Stimulated activated CD4-positive, alpha-beta T cell treated with anti-CD3 and anti-CD28 coated beads, Interleukin-1b, Interleukin-23, amount 100 ng/mL, for 24 hours (primary cell): ENCODE measurements around the gene ADAT1.

Experiments
- DNase-seq, 4 experiments: peaks; one replicate each; pipeline ENCODE4 v3.0.0-alpha.2; 2020; ENCODE audit warnings: low read depth in 4 of 4, low spot score in 1 of 4

The ADAT1 gene, protein sequence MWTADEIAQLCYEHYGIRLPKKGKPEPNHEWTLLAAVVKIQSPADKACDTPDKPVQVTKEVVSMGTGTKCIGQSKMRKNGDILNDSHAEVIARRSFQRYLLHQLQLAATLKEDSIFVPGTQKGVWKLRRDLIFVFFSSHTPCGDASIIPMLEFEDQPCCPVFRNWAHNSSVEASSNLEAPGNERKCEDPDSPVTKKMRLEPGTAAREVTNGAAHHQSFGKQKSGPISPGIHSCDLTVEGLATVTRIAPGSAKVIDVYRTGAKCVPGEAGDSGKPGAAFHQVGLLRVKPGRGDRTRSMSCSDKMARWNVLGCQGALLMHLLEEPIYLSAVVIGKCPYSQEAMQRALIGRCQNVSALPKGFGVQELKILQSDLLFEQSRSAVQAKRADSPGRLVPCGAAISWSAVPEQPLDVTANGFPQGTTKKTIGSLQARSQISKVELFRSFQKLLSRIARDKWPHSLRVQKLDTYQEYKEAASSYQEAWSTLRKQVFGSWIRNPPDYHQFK

DNA sequence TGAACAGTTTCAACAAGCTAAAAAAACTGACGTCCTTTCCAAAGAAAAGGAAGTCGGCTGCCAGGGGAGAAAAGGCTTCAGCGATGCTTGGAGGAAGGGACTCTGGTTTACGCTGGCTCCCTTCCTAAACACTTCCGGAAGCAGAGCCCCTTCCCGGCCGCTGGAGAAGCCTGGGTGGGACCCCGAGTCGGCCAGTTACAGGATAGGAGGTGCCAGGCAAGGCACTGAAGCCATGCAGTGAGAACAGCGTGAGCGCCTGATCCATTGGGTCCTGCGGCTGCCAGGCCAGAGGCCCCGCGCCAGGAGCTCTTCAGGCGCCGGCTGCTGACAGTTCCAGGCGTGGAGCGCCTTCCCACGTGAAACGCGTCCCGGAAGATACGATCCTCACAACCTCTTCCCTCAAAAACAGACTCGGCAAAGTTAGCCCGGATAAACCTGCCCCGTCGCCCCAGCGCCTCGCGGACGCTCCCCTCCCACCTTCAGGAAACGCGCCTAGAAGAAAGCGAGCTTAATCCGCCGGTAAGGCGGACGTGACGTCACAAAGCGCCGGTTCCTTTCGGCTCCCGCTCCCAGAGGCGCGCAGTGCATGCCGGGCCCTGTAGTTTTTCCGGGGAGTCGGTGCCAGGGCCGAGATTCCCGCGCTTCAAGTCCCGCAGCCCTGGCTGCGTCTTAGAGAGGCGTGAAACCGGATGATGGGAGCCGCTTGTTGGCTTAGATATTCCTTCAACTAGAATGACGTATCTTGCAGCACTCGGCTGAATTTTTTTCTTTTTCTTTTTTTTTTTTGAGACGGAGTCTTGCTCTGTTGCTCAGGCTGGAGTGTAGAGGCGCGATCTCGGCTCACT lies at the start of gene ADAT1:
ADAT1 (minus strand) TSS at position 521 of the 845 bp plus-strand sequence. CDS start 2,482 bp downstream, outside the sequence.
- peak; percentile 89 to 97 (median 96) for DNase-seq

DNA sequence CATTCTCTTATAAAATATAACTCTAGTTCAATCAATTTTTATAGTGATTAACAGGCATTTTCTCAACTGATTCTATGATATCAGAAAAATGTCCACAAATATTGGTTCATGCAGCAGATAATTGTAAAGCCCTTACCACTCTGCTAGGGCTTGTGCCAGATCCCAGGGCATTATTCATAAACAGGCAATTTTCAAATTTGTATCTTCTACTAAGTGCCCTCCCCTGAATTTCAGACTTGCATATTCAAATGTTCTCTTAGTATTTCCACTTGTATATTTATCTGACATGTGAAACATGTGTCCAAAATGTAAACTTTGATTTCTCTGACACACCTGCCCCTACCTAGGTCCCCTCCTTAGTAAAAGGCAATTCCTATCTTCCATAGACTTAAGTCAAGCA lies 44.4 kb upstream of the ADAT1 start:
- DNase-seq: no peak

DNA sequence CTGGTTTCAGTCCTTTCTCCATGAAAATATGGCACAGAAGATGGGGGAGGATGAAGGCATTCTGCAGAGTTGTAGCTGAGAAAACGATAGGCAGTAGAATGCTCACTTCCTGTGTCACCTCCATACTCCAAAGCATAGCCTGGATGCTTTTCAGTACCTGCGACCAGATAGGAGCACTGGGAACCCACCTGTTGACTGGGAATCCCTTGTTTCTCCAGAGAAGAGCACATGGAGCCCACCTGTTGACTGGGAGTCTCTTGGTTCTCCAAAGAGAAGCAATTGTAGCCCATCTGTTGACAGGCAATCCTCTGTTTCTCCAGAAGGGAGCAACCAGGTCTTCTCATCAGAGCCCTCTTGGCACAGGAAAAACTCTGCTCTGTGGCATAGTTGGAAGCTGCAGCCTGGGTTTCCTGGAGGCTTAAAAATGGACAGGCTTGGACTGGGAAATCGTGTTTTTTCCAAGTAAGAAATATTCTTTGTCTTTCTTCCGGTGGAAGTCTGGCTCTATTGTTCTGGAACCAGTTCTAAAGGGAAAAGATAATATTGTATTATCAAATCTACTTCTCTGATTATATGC lies 37.7 kb upstream of the ADAT1 start:
- no peak for DNase-seq

DNA sequence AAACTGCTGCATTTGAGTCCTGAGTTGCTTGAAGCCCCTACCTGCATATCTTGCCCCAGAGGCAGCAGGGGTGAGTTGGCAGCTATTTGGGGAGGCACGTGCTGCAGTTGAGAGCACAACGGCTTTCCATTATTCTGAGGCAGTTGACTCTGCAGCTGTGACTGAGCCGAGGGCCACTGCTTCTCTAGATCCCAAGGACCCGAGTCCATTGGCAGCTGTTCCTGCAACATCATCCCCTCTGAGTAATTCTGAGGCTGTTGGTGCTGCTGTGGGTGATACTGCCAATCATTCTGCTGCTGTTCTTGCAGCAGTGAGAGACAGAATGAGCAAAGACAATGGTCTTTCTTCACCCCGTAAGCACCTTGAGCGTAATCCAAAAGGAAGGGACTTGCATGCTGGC lies 37.2 kb upstream of the ADAT1 start:
- DNase-seq: no peak

DNA sequence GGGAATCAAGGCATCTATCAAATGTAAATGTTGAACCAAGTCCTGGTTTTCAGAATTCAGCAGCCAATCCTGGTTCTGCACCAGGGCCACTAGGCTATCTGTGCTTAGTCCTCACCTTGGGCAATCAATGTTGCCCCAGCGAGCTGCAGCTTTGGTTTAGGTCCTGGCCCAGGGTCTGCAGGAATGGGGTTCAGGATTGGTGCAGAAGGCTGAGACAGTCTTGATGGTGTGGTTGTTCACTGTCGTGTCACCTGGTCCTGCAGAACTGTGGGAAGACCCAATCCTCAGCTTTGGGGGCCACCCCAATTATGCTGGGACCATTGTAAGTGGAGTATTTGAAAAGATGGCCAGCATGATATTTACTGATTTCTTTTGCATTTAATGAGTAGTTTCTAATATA lies 35.1 kb upstream of the ADAT1 start:
- DNase-seq: no peak

DNA sequence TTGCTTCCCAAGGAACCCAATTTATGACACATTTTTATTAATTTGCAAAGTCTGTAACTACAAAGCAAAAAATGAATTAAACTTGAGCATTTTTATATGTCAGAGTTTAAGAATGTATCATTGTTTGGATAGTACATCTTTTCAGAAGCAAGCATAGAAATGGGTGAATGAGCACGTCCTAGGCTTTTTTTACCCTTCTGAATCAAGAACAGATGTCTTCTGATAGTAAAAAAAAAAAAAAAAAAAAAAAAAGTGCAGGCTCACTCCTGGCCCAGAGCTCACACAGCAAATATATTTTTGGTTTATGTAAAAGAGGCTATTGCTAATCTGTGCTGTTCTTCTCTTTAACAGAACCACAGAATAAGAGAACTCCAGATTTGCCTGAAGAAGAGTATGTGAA lies 30.8 kb upstream of the ADAT1 start:
- no peak for DNase-seq

DNA sequence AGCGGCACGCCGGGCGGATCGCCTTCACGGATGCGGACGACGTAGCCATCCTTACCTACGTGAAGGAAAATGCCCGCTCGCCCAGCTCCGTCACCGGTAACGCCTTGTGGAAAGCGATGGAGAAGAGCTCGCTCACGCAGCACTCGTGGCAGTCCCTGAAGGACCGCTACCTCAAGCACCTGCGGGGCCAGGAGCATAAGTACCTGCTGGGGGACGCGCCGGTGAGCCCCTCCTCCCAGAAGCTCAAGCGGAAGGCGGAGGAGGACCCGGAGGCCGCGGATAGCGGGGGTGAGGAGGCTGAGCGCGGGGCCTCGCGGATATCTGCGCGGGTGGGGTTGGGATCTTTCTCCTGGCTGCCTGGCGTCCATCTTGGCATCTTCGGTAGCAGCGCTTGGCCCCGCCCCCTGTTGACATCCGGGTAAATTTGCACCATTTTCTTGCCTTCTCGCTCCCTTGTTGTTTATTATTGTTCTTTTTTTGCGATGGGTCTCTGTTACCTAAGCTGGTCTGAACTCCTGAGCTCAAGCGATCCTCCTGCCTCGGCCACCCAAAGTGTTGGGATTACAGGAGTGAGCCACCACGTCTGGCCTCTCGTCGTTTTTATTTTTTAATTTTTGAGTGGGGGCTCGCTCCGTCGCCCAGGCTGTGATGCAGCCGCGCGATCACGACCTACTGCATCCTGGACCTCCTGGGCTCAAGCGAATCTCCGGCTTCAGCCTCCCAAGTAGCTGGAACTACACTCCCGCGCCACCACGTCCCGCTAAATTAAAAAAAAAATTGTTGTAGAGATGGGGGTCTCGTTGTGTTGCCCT lies 25.4 kb upstream of the ADAT1 start:
- peak; percentile 72 to 82 (median 78) for DNase-seq

DNA sequence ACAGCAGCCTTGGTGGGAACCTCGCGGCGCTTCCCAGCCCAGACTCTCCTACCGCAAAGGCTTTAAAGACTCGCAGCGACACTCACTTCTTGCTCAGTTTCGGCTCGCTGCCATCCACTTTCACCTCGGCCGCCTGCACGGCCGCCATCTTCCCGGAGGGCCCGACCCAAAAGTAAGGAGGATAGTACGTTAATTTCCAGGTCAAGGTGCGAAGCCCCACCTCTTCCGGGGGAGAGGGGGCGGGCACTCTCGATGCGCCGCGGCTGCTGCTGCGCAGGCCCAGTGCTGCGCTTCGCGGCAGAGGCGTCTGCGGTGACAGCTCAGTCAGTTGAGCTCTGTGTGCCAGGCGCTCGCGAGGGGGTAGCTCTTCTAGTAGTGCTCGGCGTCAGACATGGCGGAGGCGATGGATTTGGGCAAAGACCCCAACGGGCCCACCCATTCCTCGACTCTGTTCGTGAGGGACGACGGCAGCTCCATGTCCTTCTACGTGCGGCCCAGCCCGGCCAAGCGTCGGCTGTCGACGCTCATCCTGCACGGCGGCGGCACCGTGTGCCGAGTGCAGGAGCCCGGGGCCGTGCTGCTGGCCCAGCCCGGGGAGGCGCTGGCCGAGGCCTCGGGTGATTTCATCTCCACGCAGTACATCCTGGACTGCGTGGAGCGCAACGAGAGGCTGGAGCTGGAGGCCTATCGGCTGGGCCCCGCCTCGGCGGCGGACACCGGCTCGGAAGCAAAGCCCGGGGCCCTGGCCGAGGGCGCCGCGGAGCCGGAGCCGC lies 24.6 kb upstream of the ADAT1 start, which contains the start of the genes KARS1 and TERF2IP:
KARS1 (minus strand) TSS at position 174 of the 773 bp plus-strand sequence; CDS start at position 148, 26 bp downstream.
TERF2IP (plus strand) TSS at position 282 of the 773 bp plus-strand sequence; CDS start at position 392, 110 bp downstream.
- peak; percentile 73 to 90 (median 85) for DNase-seq

DNA sequence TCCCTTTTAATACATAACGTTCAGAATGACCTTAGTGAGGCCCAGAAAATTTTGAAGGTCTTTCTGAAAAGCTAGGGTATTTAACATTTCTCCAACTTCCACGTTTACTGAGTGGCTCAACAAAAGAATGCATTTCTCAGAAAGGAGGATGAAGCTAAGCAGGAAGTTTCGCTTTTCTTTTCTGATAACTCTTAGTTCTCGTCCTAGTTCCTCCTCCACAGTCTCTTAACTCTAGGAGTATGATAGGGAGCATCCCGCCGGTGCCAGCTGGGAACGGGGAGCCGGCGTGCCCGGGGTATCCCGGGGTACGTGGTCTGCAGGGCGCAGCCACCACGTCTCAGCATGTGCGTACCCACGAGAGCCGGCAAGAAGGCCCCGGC lies 24.0 kb upstream of the ADAT1 start:
- DNase-seq: no peak

DNA sequence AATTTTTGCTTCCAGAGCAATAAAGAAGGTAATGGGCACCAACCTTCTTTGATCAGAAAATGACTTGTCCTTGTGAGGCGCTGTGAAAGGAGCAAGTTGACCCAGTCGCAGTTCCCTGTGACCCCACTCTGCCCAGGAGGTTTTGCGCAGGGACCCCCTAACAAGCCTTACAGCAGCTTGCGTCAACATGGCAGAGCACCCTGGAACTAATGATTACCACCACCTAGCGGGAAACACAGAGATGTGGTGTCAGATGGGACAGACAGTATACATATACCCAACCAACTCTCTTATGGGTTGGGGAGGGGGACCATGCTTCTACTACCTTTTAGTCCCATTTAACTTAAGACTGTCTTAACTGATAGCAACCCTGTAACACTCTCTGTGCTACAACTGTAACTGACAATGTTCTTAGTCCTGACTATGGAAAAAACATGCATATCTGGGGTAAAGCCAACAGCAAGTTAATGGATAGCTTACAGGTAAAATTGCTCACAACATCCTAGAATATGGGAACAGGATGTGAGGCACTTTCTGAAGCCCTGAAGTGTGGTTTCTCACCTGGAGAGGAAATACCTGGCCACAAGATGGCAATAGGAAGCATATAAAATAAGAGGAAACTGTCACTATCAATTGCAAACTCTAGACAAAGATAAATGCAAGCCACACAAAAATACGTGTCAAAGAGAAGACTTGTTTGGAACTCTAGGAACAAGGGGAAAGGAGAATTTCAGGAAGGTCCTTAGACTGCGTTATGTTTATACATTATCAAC lies 21.3 kb upstream of the ADAT1 start:
- no peak for DNase-seq

DNA sequence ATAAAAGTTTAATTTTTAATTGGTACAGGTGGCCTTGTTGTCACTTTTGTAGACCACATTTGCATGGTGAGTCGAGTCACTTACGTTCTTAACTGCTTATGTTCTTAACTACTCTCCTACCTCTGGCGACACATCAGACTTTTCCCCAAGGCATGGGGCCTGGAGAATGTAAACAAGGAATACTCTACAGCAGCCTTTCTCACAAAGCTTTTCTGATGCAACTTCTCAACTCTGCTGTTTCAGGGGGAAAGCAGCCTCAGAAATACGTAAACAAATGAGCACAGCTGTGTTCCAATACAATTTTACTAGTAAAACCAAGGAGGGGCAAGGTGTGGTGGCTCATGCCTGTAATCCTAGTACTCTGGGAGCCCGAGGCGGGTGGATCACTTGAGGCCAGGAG lies 17.5 kb upstream of the ADAT1 start:
- no peak for DNase-seq

DNA sequence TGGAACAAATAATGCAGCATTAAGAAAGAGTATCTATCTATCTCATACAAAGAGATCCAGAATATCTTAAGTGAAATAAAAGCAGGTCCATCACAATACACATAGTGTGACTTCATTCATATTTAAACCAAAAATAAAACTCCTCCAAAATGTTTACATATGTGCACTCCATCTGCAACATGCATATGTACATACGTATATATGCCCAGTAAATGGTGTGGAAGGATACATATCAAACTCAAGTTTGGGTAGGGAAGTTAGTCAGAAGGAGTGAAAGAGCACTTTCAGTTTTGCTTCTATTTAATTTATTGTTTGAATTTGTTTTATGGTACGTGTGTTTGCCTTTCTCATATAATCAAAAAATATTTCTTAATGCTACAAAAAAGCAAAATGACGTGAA lies 12.0 kb upstream of the ADAT1 start:
- no peak for DNase-seq

DNA sequence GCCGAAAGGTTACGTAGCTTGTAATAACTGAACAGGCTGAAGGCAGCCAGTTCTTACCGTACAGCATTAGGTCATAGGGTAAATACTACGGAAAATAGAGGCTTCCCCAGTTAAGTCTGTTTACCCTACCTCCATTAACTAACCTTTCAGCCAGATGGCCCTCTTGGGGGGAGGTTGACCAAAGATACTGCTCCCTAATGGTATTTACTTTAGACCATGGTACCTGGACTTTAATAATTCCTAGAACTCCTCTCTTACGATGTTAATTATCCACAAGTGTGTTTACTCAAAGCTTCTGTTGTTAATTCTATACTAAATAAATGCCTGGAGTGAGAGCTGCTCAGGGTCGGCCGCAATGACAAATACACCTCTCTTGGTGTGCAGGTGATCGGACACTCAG lies 9.8 kb upstream of the ADAT1 start:
- DNase-seq: no peak

DNA sequence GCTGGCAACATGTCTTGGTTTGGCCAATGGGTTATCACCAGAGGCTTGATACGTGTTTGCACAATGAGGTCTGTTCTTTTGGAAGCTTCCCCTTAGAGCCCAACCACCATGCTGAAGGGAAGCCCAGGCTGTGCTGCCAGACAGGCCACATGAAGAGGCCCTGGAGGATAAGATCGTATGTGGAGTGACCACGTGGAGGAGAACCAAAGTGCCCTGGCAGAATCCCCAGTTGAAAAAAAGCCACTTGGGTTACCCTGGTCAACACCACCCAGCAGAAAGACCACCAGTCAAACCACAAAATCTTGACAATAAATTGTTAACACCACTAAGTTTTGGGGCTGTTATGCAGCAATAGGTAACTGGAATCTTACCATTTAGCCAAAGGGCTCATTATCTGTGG lies 7.0 kb upstream of the ADAT1 start:
- no peak for DNase-seq

DNA sequence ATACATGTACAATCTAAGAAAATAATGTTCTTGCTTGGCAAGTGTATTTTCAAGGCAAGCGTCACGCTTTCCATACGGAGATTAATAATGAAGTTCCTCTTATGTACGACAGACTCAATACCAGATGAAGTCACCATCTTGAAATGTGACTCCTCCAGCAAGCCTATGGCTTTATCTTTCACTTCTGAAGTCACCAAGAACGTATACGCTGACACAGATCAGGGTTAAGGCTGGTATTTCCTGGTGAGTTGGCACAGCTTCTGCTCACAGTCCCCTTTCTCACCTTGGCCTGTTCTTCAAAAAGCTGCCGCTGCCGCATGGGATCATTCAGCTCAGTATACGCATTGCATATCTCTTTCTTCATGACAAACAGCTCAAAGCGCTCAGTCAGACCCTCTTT lies 6.1 kb upstream of the ADAT1 start:
- DNase-seq: no peak

DNA sequence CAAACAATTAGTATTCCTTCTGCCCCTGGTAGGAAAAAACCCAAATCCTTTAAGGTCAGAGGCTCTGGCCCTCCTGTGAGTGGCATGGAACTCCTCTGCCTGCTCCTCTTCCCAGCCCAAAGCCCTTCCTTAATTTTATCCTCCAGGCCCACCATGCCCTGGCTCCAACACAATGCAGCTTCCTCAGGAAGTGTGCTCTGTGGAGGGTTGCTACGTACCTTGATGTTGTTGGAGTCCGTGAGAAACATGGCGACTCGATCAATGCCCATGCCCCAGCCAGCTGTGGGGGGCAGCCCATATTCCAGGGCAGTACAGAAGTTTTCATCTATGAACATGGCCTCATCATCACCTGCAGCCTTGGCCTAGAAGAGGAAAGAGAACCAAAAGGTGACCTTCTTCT lies 5.3 kb upstream of the ADAT1 start:
- no peak for DNase-seq

DNA sequence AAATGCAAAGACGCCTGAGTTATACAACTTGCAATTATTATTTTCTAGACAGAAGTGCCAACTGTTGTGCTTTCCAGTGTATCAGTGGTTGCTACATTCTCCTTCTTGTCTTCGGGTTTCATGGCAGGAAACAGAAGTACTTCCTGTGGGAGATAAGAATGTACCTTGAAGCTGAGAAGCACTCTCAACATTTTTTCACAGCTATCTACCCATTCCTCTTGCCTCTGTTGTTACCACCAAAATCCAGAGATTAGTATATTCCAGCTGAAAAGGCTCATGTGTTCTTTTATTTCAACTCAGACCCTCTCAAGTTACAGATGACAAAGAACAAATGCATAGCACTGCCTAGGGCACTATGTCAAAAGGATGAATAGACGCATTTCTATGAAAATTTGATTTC lies 4.8 kb upstream of the ADAT1 start:
- no peak for DNase-seq

DNA sequence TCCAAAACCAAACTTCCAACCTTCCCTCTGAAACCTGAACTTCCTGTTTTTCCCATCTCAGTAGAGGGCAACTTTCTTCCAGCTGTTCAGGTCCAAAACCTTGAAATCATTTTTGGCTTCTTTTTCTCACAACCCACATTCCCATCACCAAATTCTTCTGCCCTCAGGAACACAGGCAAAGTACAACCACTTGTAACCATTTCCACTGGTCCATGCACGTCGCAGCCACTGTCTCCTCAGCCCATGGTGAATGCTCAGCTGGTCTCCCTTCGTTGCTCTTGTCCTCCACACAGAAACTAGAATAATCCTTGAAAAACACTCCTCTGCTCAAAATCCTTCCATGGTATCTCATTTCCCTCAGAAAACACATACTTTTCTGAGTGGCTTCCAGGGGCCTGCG lies 3.7 kb upstream of the ADAT1 start:
- no peak for DNase-seq

DNA sequence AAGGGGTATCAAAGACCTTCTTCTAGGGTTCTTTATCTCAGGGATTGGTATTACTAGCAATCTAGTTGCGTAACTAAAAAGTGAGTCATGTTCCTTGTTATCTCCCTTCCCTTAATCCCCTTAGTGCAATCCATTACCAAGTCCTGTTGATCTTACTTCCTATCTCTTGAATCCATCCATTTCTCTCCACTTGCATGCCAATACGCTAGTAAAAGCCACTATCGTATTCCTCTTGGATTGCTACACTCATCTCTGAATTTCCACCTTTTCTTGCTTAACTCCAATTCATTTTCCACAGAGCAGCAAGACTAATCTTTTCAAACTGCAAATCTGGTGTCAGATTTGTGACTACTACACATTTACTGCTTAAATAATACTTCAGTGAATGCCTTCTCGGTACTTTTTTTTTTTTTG lies 1.8 kb upstream of the ADAT1 start:
- no peak for DNase-seq
